Measurements from ENCODE around the gene GRIP1.

Gene GRIP1

DNA sequence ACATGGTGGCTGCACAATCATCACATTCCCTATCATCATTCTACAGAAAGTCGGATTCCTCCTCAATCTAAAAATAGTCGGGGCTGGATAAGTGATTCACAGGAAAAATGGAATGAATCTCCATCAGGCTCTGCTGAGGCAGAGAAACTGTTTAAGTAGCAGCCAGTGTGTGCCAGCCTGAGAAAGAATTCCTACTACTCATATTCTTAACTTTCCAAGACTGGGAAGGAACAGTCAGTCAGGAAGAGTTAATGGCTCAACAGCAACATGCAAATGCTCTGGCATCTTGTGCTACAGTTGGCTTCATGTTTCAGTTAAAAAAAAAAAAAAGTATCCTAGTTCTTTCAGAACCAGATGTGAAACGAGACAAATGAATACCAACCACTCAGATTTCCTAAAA is 187.0 kb downstream of the GRIP1 start:
- DNase-seq (ENCODE audit: insufficient read length, low spot score): no peak
- TF ChIP-seq, protein P1, sequence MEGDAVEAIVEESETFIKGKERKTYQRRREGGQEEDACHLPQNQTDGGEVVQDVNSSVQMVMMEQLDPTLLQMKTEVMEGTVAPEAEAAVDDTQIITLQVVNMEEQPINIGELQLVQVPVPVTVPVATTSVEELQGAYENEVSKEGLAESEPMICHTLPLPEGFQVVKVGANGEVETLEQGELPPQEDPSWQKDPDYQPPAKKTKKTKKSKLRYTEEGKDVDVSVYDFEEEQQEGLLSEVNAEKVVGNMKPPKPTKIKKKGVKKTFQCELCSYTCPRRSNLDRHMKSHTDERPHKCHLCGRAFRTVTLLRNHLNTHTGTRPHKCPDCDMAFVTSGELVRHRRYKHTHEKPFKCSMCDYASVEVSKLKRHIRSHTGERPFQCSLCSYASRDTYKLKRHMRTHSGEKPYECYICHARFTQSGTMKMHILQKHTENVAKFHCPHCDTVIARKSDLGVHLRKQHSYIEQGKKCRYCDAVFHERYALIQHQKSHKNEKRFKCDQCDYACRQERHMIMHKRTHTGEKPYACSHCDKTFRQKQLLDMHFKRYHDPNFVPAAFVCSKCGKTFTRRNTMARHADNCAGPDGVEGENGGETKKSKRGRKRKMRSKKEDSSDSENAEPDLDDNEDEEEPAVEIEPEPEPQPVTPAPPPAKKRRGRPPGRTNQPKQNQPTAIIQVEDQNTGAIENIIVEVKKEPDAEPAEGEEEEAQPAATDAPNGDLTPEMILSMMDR (IDR thresholded peaks at IDR 0.05; ENCODE audit: insufficient read depth, missing control alignments): no peak
- no peak for FAIRE-seq

DNA sequence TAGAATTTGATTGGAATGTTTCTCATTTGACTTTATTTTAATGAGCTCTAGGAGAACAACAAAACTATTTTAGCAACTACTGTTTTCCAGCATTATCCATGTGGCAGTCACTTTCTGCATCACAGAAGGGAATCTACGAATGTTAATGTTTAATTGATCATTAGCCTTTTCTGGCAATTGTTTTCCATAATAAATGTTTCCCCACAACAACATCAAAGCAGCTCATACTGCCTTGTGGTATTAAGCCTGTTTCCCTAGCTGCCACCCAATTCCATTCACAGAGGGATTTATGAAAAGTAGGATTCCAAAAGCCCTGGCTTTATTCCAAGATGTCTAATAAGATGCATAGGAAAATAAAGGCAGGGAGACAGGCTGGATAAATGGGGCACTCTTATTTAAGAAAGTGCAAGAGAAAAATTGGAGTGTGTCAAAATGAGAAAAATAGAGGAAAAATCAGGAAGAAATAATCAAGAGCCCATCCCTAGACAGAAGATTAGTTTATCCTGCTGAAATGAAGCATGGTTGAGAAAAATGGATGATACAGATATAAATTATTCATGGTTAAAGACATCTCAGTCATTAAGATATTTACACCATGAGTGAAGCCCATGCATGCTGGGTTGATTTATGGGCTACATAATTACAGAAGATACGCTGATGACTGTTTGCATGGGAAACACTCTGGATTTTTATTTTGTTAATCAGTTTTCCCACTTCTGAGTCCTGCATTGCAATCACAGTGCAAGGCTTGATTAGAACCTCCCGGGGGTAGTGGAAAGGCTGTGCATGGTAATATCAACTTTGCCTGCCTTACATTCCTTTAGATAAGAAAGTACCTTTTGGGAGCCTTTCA is 196.3 kb downstream of the GRIP1 start:
- FAIRE-seq (no peak), DNase-seq (ENCODE audit: insufficient read length, low spot score) (no peak)
- TF ChIP-seq, protein P1 (IDR thresholded peaks at IDR 0.05; ENCODE audit: insufficient read depth, missing control alignments): no peak

- TF ChIP-seq, protein P1 (IDR thresholded peaks at IDR 0.05; ENCODE audit: insufficient read depth, missing control alignments): no peak
- FAIRE-seq (no peak), DNase-seq (ENCODE audit: insufficient read length, low spot score) (no peak)
These were observed 210.9 kb downstream of the GRIP1 start for GRCh38 chr12:66467932-66468331.

DNA sequence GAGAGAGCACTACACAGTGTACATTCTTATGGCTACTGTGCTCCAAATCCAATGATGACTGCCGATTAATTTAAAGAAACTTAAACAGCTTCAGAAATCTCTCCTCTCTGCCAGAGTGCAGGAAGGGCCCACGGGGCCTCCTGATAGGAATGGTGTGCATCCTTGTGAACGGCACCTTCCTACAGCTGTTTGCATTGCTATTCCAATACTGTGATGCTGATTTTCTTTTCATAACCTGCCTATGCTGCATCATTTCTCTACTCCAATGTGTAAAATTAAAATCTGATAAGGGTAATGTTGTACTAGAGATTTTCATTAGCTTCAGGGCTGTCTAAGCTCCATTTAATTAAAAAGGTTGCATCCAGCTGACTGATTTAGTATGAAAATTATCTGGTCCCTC is 217.5 kb downstream of the GRIP1 start:
- TF ChIP-seq, protein P1 (IDR thresholded peaks at IDR 0.05; ENCODE audit: insufficient read depth, missing control alignments): no peak
- DNase-seq (ENCODE audit: insufficient read length, low spot score): no peak
- FAIRE-seq: no peak

DNA sequence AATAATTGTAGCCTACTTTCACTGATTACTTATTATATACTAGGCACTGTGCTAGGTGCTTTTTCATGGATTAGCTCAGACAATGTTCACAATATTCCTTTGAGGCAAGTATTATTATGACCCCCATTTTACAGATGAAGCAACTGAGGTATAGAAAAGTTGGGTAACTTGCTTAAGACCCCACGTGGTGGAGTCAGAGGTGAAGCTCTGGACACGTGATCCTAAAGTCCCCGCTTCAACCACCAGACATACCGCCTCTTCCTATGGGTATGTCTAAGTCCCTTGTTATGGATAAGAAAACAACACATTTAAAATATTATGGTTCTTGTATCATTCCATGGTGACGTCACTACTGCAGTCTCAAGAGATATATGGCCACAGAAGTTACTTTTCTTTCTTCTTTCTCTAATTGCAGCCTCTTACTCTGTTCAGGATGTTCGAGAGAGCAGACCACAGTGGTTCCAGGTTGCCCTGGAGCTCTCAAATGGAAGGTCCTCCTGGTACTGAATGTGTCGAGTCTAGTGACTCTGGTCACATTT is 218.9 kb downstream of the GRIP1 start:
- FAIRE-seq: no peak
- TF ChIP-seq, protein P1 (IDR thresholded peaks at IDR 0.05; ENCODE audit: insufficient read depth, missing control alignments): no peak
- DNase-seq (ENCODE audit: insufficient read length, low spot score): no peak

GRCh38 chr12:66456612-66457011 is 222.3 kb downstream of the GRIP1 start:
- TF ChIP-seq, protein P1 (IDR thresholded peaks at IDR 0.05; ENCODE audit: insufficient read depth, missing control alignments): no peak
- no peak for DNase-seq (ENCODE audit: insufficient read length, low spot score)
- FAIRE-seq: no peak

- DNase-seq (ENCODE audit: insufficient read length, low spot score) (no peak), FAIRE-seq (no peak)
- TF ChIP-seq, protein P1 (IDR thresholded peaks at IDR 0.05; ENCODE audit: insufficient read depth, missing control alignments): no peak
These were observed 225.0 kb downstream of the GRIP1 start for GRCh38 chr12:66453844-66454243.

All from D721Med (cell line).